Cardiac septum (tissue), 1 donor: ENCODE measurements around the gene TFAP2D. TPM values are rescaled to one million over a fixed set of nuclear protein-coding genes. Genes with fewer than 3 reads are reported as not detected.

Source experiments
- DNase-seq: peaks from one replicate; pipeline ENCODE4 v3.0.0-alpha.2; 2020; ENCODE audit warnings: low spot score
- intact Hi-C: fragments of 100-400 bp; cut with DNase I; formaldehyde crosslinking; loops from one replicate; pipeline ENCODE4 v1.14.0; 2022
- total RNA-seq: library from RNA; stranded (reverse); fragmentation: NEBNext Ultra II Directional; extraction: Animal tissue kit (Norgen Biotek cat#: 25700); gene quantifications from one replicate; pipeline ENCODE4 v1.2.1, GENCODE V29; 2021
- donor health status: DM: no; HTN: no; CAD: no.

Gene TFAP2D
- total RNA-seq, 1 donor from 2014 or later = not detected

- intact Hi-C loops = loop anchor here (10.0 kb wide), 2 partner anchors 1139 to 1209 kb away; no protein-coding TSS in a partner anchor
- no peak for DNase-seq
Observed at GRCh38 chr6:50816115-50816675, 102.9 kb downstream of the TFAP2D start.

GRCh38 chr6:50816947-50817645 is 103.8 kb downstream of the TFAP2D start:
- DNase-seq = no peak
- intact Hi-C loops = loop anchor here (10.0 kb wide), 2 partner anchors 1138 to 1208 kb away; no protein-coding TSS in a partner anchor

GRCh38 chr6:50817646-50817950 is 104.3 kb downstream of the TFAP2D start:
- no peak for DNase-seq
- intact Hi-C loops = loop anchor here (10.0 kb wide), 2 partner anchors 1137 to 1207 kb away; no protein-coding TSS in a partner anchor

GRCh38 chr6:50818020-50818419 is 104.7 kb downstream of the TFAP2D start:
- no peak for DNase-seq
- intact Hi-C loops = loop anchor here (10.0 kb wide), 2 partner anchors 1137 to 1207 kb away; no protein-coding TSS in a partner anchor

GRCh38 chr6:50818673-50819072 is 105.3 kb downstream of the TFAP2D start, which contains the start of gene TFAP2B:
Gene TFAP2B (plus strand): TSS chr6:50818871. CDS start chr6:50818892, 21 bp downstream.
- no peak for DNase-seq
- intact Hi-C loops = loop anchor here (10.0 kb wide), 2 partner anchors 1136 to 1206 kb away; no protein-coding TSS in a partner anchor

GRCh38 chr6:50819466-50819903 is 106.2 kb downstream of the TFAP2D start:
- intact Hi-C loops = loop anchor here (10.0 kb wide), 2 partner anchors 1135 to 1205 kb away; no protein-coding TSS in a partner anchor

GRCh38 chr6:50819904-50820868 is 106.9 kb downstream of the TFAP2D start:
- no peak for DNase-seq
- intact Hi-C loops = loop anchor here (10.0 kb wide), 2 partner anchors 1135 to 1205 kb away; no protein-coding TSS in a partner anchor

More at GRCh38 chr6:50819466-50819903, 106.2 kb downstream of the TFAP2D start:
- DNase-seq = no peak

GRCh38 chr6:50820869-50821264 is 107.5 kb downstream of the TFAP2D start:
- intact Hi-C loops = no loop called here
- no peak for DNase-seq

GRCh38 chr6:50821441-50822077 is 108.2 kb downstream of the TFAP2D start:
- no peak for DNase-seq
- intact Hi-C loops = no loop called here

- DNase-seq = no peak
- intact Hi-C loops = no loop called here
Observed at GRCh38 chr6:50822078-50822476, 108.8 kb downstream of the TFAP2D start.

Other genes starting within 250 kb of the TFAP2D start
- gene TFAP2B, start 105.3 kb downstream of the TFAP2D start, total RNA-seq = not detected